Left forelimb (tissue), 1 donor: ENCODE data around the gene SCN4B.

Experiments used
- DNase-seq: peaks from one replicate; pipeline ENCODE4 v3.0.0-alpha.2; 2018; ENCODE audit warnings: low spot score

SCN4B gene

DNA sequence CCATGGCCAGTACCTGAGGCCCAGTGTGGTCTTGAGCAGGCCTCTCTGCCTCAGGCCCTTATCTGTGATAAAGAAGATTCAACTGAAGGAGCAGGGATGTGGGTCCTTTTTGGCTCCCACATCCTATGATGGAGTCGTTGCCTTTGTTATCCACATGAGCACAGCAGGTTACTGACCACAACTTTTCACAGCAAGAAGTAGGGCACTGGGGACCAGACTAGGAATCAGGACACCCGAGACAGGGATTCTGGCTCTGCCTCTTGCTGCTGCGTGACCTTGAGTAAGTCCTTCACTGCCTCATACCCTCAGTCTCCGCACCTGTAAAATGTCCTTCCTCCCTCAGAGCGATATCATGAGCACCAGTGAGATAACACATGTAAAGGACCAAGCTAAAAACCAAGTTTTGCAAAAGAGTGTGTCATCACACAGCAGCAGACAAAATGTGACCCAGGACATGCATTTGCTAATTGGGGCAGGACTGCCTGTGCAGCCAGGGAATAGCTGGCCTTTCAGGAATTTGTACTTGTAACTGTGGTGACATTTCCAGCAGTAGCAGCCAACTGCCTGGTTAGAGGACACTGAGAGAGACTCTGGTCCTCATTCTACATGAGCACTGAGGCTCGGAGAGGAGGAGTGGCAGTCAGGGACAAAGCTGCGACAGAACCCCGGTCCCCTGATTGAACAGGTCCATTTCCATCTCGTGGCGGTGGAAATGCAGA, 52.6 kb downstream of the SCN4B start:
- no peak for DNase-seq

GRCh38 chr11:118098996-118099837, 53.4 kb downstream of the SCN4B start:
- no peak for DNase-seq

DNA sequence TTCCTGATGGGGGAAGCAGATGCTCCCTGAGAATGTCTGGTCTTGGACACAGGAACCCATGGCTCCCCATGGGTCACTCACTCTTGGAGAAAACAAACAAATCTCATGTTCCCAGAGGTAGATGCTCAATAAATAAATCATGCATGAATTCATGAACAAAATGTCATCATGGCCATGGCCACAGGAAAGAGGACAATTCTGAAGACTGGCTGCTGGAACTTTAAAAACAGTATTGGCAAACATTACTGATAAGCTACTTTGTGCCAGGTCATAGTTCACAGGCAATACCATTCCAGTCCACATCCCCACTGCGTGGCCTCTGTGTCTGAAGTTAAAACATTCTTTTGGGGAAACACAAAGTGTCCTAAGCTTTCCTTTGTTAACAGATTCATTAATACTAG, 56.7 kb downstream of the SCN4B start:
- DNase-seq = no peak

DNA sequence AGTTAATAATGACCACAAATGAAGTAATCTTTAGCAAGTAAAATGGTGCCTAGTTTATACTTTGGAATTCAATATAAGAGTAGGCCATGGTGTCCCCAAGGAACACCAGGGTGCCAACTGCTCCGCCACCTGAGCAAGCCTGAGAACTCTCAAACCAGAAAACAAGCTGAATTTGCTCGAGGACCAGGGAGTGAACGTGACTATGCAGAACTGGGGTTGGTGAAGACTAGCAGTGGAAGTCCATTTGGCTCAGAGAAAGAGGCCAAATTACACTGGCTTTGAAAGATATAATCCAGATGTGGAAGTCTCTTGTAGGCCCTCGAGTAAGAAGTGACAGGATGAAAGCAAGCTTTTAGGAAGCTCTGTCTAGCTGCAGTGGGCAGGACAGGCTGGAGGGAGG, 57.1 kb downstream of the SCN4B start:
- no peak for DNase-seq

GRCh38 chr11:118092907-118093571, 59.6 kb downstream of the SCN4B start:
- DNase-seq = no peak

DNA sequence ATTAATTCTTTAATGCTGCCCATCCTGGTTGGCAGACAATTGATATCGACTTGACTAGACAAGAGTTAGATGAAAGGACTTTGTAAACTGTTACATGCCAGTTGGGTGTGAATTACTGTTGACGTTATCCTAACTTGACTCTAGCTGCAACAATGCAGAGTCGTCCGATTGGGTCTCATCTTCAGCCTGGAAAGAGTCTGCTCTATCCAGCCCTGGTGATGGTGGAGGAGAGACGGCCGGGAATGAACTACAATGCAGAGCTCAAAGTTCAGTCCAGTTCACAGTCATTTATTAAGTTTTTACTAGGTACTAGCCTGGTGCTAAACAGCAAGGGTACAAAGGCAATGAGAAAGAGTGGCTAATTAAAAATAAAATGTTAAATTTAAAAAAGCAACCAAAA, 60.9 kb downstream of the SCN4B start:
- no peak for DNase-seq

DNA sequence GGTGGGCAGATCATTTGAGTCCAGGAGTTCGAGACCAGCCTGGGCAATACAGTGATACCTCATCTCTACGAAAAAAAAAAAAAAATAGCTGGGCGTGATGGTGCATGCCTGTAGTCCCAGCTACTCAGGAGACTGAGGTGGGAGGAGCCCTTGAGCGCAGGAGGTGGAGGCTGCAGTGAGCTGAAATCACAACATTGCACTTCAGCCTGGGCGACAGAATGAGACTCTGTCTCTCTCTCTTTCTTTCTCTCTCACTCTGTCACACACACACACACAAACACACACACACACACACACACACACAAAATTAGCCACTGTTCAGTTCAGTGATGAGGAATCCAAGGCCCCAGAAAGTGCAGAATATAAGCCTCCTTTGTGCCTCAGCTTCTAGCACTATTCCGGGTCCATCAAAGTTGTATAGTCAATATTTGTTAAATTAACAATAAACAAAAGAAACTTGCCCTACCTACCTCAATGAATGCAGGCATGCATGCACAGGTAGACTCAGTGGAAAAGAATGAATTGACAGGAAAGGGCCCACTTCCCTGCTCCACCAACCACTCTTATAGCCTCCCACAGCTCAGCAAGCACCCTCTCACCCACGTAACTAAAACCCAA, 62.0 kb downstream of the SCN4B start:
- no peak for DNase-seq

DNA sequence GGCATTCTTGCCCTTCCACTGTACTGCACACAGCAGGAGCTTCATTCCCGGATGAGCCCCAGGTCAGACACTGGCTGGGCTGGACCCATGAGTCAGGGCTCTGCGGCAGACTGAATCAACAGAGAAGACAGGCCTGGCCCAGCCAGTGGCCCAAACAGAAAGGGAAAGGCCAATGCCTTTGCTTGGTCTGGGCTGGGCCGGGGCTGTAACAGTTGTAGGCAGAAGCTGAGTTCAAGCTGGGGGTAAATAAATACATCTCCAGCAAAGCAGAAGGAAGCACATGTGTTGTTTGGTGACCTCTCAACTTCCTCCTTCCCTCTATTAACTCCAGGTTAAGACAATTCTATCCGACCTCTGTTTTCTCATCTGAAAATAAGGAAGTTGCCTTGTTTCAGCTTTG, 64.1 kb downstream of the SCN4B start:
- no peak for DNase-seq

GRCh38 chr11:118087931-118088330, 64.7 kb downstream of the SCN4B start:
- DNase-seq = no peak

DNA sequence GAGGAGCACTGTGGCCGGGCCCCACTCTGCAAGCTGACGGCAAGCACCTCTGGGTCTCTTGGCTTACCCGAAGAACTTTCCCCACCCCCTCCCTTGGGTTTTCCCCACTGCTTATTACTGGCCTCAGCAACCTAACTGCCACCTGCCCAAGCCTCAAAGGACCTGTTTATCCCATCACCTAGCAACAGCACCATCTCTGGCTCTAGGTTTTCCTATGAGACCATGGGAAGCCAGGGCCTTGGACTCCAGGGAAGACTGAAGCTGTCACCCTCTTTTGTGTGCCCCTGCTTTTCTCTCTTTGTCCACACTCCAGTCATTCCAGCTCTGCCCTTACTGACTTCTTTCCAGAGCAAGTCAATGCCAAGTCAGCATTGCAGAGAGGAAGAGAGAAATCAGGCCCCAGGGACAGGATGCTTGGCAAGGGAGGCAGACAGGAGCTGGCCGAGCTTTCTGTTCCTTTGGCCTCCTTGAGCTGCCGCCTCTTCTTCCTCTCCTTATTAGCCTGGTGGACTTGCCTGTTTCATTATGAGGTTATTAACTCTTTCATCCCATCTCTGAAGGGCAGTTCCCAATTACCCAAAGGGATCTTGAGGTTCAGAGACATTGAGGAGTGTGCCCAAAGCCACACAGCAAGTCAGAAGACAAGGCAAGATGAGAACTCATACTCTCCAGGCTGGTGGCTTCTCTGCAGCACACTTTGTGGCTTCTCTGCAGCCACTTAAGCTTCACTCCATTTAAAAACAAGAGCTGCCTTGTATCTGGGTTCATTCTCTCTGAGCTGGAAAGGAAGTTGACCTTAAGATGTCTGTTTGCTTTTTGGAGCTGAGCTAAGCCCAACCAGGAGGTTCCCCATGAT, 65.5 kb downstream of the SCN4B start, which contains the start of gene SMIM35:
SMIM35 (minus strand) TSS at position 51 of the 856 bp plus-strand sequence. CDS start 206 bp downstream, outside the sequence.
- no peak for DNase-seq

- DNase-seq = no peak
These were observed 68.0 kb downstream of the SCN4B start for GRCh38 chr11:118084656-118085055.

GRCh38 chr11:118084247-118084646, 68.4 kb downstream of the SCN4B start:
- no peak for DNase-seq
